MCF 10A (cell line): ENCODE measurements around the gene KIF19. TPM values are rescaled to one million over a fixed set of nuclear protein-coding genes. Genes with fewer than 3 reads are reported as not detected.

Experiments used
- BruUV-seq: library from RNA; stranded (reverse); fragments of 400-500 nt; replicated peaks from 2 replicates; lab custom pipeline; 2021; lab: Mats Ljungman, UMichigan
- CTCF ChIA-PET: fragments of 300-600 bp; sonication (Branson Sonifier 250); formaldehyde crosslinking; extraction: SDS; loops from one replicate; lab custom pipeline; 2021; ENCODE audit warnings: antibody characterized with exemption, inconsistent platforms; lab: Yijun Ruan, JAX
- POLR2A ChIA-PET: fragments of 300-600, 350-650 bp; sonication (Branson Sonifier 250); formaldehyde crosslinking; extraction: SDS; loops from one replicate; lab custom pipeline; 2020; ENCODE audit warnings: antibody characterized with exemption, inconsistent platforms; lab: Yijun Ruan, JAX
- DNase-seq: peaks from one replicate; pipeline ENCODE4 v3.0.0-alpha.2; 2018; ENCODE audit not compliant: unreplicated experiment
- H3K27ac Mint-ChIP-seq: one replicate; pipeline ENCODE4 v1.8.0; 2022; ENCODE audit warnings: mild to moderate bottlenecking, low read depth, mixed read lengths; ENCODE audit not compliant: unreplicated experiment
- H3K27me3 Mint-ChIP-seq: one replicate; pipeline ENCODE4 v1.8.0; 2022; ENCODE audit warnings: mixed read lengths; ENCODE audit not compliant: insufficient read depth, unreplicated experiment
- H3K36me3 Mint-ChIP-seq: one replicate; pipeline ENCODE4 v1.8.0; 2022; ENCODE audit warnings: mild to moderate bottlenecking, moderate library complexity, mixed read lengths; ENCODE audit not compliant: insufficient read depth, unreplicated experiment
- H3K4me1 Mint-ChIP-seq: one replicate; pipeline ENCODE4 v1.8.0; 2022; ENCODE audit warnings: mixed read lengths; ENCODE audit not compliant: insufficient read depth, unreplicated experiment
- H3K4me3 Mint-ChIP-seq: one replicate; pipeline ENCODE4 v1.8.0; 2022; ENCODE audit warnings: mild to moderate bottlenecking, moderate library complexity, mixed read lengths; ENCODE audit not compliant: unreplicated experiment
- H3K9me3 Mint-ChIP-seq: one replicate; pipeline ENCODE4 v1.8.0; 2022; ENCODE audit warnings: mixed read lengths; ENCODE audit not compliant: unreplicated experiment
- intact Hi-C: fragments of 100-400 bp; cut with micrococcal nuclease; formaldehyde crosslinking; loops from 2 replicates; pipeline ENCODE4 v1.14.1; 2022
- total RNA-seq: library from RNA; stranded (reverse); gene quantifications from 2 replicates; pipeline ENCODE4 v1.2.3, GENCODE V29; 2022
- TF ChIP-seq, protein P1 (sequence below): fragments of 200-600 bp; IDR thresholded peaks from one replicate; pipeline ENCODE4 v1.8.0; 2022; ENCODE audit warnings: antibody characterized with exemption, mild to moderate bottlenecking; ENCODE audit not compliant: unreplicated experiment

Gene KIF19
- total RNA-seq, 1 experiment from 2014 or later: not detected

DNA sequence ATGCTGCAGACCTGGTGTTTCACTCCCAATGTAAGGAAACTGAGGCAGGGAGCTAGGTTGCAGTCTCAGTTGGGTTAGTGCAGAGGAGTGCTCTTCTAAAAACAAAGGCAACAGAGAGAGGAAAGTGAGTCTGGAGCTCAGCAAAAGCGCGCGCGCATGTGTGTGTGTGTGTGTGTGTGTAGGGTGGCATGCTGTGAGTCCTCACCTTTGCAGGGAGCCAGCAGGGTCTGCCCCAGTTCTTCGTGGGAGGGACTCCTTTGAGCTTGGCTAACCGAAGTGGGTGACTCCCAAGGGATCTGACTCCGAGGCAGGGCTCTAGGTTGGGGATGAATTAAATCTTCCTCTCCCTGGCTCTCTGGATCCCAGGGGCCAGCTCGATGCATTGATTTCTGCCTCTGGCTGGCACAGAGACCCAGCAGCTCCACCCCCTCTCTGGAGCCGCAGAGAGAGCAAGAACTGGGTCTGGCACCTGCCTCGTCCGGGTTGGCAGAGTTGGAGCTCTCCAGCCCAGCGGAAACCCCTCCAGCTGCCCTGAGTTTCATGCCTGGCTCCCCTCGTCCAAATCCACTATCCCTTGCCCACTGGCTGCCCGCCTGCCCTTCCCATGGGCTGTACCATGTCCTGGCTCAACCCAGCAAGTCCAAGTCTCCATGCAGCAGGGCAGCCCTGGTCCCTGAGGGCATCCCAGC lies 36.9 kb downstream of the KIF19 start:
- BruUV-seq: no TSS peak
- H3K9me3 Mint-ChIP-seq: no peaks in the 10 kb centered on the region
- H3K36me3 Mint-ChIP-seq: no peaks in the 10 kb centered on the region
- ChIA-PET CTCF (interaction anchor here (0.5 to 2.3 kb wide), 9 partner anchors 8 to 334 kb away, joined by 3 to 7 read pairs (median 3); no protein-coding TSS in a partner anchor), POLR2A (no interaction called here)
- TF ChIP-seq, protein P1, sequence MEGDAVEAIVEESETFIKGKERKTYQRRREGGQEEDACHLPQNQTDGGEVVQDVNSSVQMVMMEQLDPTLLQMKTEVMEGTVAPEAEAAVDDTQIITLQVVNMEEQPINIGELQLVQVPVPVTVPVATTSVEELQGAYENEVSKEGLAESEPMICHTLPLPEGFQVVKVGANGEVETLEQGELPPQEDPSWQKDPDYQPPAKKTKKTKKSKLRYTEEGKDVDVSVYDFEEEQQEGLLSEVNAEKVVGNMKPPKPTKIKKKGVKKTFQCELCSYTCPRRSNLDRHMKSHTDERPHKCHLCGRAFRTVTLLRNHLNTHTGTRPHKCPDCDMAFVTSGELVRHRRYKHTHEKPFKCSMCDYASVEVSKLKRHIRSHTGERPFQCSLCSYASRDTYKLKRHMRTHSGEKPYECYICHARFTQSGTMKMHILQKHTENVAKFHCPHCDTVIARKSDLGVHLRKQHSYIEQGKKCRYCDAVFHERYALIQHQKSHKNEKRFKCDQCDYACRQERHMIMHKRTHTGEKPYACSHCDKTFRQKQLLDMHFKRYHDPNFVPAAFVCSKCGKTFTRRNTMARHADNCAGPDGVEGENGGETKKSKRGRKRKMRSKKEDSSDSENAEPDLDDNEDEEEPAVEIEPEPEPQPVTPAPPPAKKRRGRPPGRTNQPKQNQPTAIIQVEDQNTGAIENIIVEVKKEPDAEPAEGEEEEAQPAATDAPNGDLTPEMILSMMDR: no peak
- intact Hi-C loops: no loop called here
- H3K4me1 Mint-ChIP-seq: no peaks in the 10 kb centered on the region
- no peak overlapping the region for H3K4me3 Mint-ChIP-seq
- no peak for DNase-seq
- peaks cover 47% of the 10 kb centered on the region for H3K27me3 Mint-ChIP-seq
- H3K27ac Mint-ChIP-seq: no peak overlapping the region

DNA sequence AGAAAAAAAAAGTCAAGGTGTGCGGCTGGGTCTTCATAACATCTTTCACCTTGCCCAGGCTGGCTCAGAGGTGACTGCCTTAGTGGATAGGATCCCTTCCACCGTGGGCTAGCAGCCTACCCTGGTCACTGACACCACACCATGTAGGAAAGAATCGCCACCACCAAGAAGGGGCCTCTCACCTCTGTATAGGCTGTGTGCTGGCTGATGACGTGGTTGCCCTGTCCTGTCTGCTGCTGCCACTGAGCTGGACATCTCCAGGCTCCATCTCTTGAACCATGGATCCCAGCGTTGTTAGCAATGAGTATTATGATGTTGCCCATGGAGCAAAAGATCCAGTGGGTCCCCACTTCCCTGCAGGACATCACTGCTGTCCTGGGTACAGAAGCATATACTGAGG lies 41.2 kb downstream of the KIF19 start, which contains the start of gene GPR142:
Gene GPR142, plus strand, starts transcription at position 301 of the 400 bp plus-strand sequence. CDS start 2,035 bp downstream, outside the sequence.
- Mint-ChIP-seq H3K27me3 (peaks cover 21% of the 10 kb centered on the region), H3K27ac (no peak within 1 kb of the TSS), H3K36me3 (no peaks in the 10 kb centered on the region), H3K9me3 (no peaks in the 10 kb centered on the region), H3K4me1 (no peaks in the 10 kb centered on the region), H3K4me3 (no peak within 1 kb of the TSS)
- ChIA-PET CTCF (interaction anchor here (0.7 to 7.2 kb wide), 23 partner anchors 10 to 236 kb away, joined by 3 to 69 read pairs (median 8); no protein-coding TSS in a partner anchor), POLR2A (interaction anchor here (0.7 kb wide), 1 partner anchor 124 kb away, joined by 3 read pairs; no protein-coding TSS in a partner anchor)
- BruUV-seq: no TSS peak
- intact Hi-C loops: no loop called here
- TF ChIP-seq, protein P1: no peak
- DNase-seq: no peak

DNA sequence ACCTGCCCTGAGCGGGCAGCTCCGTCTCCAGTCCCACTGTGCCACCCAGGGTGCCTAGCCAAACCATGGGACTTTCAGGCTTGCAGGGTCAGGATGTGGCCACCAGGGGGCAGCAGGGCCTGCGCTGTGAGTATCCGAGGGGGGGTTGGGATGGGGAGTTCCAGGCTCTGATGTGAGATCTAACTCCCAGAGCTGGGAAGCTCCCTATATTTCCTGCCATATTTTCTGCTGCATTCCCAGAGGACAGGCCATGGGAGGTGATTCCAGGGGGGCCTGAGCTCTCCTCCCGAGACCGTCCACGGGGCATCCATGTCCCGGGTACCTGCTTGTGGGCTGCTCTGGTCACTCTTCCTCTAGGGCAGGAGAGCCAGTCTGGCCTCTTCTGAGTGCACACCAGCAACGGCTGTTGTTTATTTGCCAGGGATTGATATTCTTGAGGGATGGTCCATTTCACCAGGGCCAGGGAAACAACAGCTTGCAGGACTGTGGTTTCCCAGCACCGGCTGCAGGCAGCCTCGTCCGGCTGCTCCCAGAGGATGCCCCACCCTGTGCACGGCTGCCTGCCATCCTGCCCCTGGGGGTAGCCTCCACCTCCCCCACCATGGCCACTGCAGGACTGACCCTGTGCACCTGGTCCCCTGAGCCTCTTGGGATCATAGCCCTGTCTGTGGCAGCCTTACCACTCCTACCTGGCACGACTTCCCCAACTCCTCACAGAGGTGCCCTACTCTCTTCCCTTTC lies 42.5 kb downstream of the KIF19 start:
- BruUV-seq: no TSS peak
- ChIA-PET POLR2A (no interaction called here), CTCF (interaction anchor here (0.6 to 7.2 kb wide), 33 partner anchors 9 to 1153 kb away, joined by 3 to 69 read pairs (median 4); partner anchors contain the start of gene TTYH2)
- H3K36me3 Mint-ChIP-seq: no peaks in the 10 kb centered on the region
- H3K4me1 Mint-ChIP-seq: no peaks in the 10 kb centered on the region
- H3K27ac Mint-ChIP-seq: no peak overlapping the region
- intact Hi-C loops: loop anchor here (1.0 kb wide), 2 partner anchors 89 to 125 kb away; no protein-coding TSS in a partner anchor
- peaks cover 28% of the 10 kb centered on the region for H3K27me3 Mint-ChIP-seq
- H3K4me3 Mint-ChIP-seq: no peak overlapping the region
- H3K9me3 Mint-ChIP-seq: no peaks in the 10 kb centered on the region
- TF ChIP-seq, protein P1: peak; percentile 79
- DNase-seq: peak; percentile 74

DNA sequence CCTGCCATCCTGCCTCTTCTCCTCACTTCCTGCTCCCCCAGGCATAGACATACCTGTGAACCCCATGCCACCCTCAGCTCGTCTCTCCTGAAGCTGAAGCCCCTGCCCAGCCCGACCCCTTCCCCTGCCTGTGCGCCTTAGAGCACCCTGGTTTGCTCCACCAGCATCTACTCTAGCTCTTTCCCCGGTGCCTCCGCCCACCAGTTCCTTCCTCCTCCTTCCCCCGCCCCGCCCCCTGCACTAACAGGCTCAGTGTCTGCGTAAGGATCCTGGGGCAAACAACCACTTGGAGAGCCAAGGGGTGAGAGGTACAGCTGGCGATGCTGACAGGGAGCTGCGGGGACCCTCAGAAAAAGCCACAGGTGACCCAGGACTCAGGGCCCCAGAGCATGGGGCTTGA lies 43.2 kb downstream of the KIF19 start:
- TF ChIP-seq, protein P1: no peak
- Mint-ChIP-seq H3K4me1 (no peaks in the 10 kb centered on the region), H3K27ac (no peak overlapping the region), H3K9me3 (no peaks in the 10 kb centered on the region), H3K36me3 (no peaks in the 10 kb centered on the region), H3K4me3 (no peak overlapping the region), H3K27me3 (peaks cover 35% of the 10 kb centered on the region)
- no TSS peak for BruUV-seq
- peak; percentile 20 for DNase-seq
- CTCF ChIA-PET: interaction anchor here (0.7 to 7.2 kb wide), 16 partner anchors 9 to 205 kb away, joined by 3 to 69 read pairs (median 10); no protein-coding TSS in a partner anchor
- POLR2A ChIA-PET: no interaction called here
- intact Hi-C loops: no loop called here
